Measurements from ENCODE around the gene BAZ2A.
A peak's percentile ranks its signal among the peaks of the same experiment; 100 is the strongest.
"Not testable (repeated sequence)": the region's sequence is repeated elsewhere in the genome, so short reads cannot be mapped to it uniquely, and the experiment has no call there.

Gene BAZ2A

GRCh38 chr12:56591961-56592360 lies 38.2 kb downstream of the BAZ2A start:
- DNase-seq, result no peak

- no peak for DNase-seq
These were observed 39.0 kb downstream of the BAZ2A start for GRCh38 chr12:56591126-56591525.

- peak; percentile 0 for DNase-seq
These were observed 39.8 kb downstream of the BAZ2A start for GRCh38 chr12:56590237-56590830.

- no peak for DNase-seq
These were observed 40.3 kb downstream of the BAZ2A start for GRCh38 chr12:56589783-56590182.

- DNase-seq, result no peak
These were observed 45.0 kb downstream of the BAZ2A start for GRCh38 chr12:56585098-56585497.

- no peak for DNase-seq
These were observed 48.5 kb downstream of the BAZ2A start for GRCh38 chr12:56581418-56582145.

- DNase-seq, result no peak
These were observed 51.1 kb downstream of the BAZ2A start for GRCh38 chr12:56578983-56579546.

- not testable (repeated sequence) for DNase-seq
These were observed 52.9 kb downstream of the BAZ2A start for GRCh38 chr12:56577248-56577647.

- DNase-seq, result no peak
These were observed 55.9 kb downstream of the BAZ2A start for GRCh38 chr12:56574210-56574609.

- DNase-seq, result no peak
These were observed 57.8 kb downstream of the BAZ2A start for GRCh38 chr12:56572288-56572687.

GRCh38 chr12:56571121-56571520 lies 59.0 kb downstream of the BAZ2A start:
- DNase-seq, result no peak

- no peak for DNase-seq
These were observed 62.0 kb downstream of the BAZ2A start for GRCh38 chr12:56568146-56568545.

GRCh38 chr12:56565510-56566101 lies 64.5 kb downstream of the BAZ2A start:
- no peak for DNase-seq

GRCh38 chr12:56551070-56551469 lies 79.1 kb downstream of the BAZ2A start:
- DNase-seq, result no peak

- DNase-seq, result no peak
These were observed 83.4 kb downstream of the BAZ2A start for GRCh38 chr12:56546680-56547079.
